Measurements from ENCODE around the gene LNX2.

The LNX2 gene

DNA sequence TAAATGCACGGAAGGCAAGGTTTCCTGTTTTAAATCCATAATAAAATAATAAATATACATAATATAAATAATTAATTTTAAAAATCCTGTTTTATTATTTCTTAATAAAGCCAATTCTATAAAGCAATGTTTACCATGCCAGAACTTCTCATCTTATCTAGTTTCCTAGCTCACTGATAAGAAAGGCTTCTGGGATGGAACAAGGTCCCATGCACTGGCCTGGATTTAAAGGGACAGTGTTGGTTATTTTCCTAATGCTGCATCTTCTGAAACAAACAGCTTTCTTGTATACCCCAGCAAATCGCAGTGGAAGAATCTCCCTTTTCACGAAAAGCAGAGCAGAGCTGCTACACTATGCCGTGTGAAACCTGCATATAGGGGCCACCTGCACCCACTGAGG lies 68.8 kb downstream of the LNX2 start:
- no peak for DNase-seq

DNA sequence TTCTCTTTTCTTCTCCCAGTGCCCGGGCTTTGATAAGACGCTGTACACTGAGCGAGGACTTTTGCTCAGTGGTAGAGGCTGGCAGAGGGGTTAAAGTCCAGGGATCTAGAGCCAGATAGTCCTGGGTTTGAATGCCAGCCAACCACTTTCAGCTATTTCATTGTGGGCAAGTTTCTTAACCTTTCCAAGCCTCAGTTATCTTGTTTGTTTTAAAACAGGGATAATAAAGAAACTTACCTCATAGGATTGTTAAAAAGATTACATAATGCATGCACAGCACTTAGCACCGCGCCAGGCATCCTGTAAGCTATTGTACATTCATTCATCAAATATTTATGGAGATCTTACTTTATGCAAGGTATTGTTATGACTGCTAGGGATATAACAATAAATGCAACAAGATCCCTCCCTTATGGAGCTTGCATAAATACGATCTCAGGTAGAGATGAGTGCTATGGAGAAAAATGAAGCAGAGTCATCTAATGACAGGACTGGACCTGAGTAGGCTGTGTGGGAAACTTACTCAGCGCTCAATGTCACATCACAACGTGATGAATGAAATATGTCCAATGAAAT lies 70.8 kb downstream of the LNX2 start:
- no peak for DNase-seq

DNA sequence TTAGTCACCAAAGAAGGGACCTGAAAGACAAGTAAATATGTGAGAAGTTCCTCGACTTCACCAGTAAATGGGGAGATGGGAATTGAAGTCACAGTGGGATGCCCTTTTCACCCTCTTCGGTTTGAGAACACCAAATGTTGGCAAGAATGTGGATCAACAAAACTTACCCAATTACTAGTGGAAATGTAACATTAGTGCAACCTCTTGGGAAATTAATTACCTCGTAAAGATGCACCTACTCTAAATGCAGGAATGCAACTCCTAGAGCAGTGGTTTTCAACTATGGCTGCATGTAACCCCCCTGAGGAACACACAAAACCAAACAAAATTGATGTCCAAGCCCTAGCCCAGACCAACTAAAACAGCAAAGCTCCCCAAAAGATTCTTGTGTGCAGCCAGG lies 78.1 kb downstream of the LNX2 start:
- DNase-seq, result no peak

DNA sequence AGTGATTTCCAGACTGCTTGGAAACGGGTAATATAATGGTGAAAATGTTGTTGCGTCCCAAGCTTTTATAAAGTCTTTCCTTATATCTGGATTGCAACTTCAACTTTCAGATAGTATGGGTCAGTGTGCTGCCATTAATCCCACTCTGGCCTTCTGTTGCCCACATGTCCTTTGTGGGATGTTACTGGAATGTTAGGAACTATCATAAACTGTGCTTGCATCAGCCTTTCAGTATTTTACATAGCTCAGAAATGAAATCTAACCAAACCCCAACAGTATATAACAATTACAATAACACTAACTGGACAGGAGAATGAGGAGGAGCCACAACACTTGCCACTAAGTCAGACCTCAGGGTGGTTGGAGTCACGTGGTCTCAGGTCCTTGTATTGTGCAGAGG lies 78.9 kb downstream of the LNX2 start:
- no peak for DNase-seq

DNA sequence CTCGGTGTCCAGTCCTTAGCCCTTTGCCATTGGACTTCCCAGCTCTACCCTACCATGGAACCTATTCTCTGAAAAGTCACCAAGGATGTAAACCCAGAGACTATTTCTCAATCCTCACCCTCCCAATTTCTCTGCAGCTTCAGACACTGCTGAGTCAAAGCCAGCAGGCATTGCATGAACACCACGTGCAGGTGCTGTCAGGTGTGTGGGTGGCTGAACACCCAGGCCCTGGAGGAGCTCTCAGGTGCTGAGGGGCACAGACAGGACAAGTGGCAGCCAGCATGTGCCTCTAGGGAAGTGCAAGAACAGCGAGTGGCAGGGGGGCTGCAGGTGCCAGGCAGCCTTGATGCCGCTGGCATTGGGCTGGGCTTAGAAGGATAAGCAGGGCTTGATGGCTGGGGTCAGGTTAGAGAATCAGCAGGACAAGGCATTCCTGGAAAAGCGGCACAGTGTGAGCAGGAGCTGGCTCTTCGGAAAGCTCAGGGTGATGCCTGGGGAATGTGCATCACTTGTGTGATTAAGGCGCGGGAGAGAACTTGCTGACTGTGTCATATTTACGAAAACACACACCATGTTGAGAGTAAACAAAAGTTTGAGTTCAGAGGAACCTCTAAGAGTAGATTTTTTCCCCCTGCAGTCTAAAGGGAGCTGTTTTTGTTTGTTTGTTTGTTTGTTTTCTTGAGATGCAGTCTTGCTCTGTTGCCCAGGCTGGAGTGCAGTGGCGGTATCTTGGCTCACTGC lies 83.8 kb downstream of the LNX2 start:
- DNase-seq, result no peak

DNA sequence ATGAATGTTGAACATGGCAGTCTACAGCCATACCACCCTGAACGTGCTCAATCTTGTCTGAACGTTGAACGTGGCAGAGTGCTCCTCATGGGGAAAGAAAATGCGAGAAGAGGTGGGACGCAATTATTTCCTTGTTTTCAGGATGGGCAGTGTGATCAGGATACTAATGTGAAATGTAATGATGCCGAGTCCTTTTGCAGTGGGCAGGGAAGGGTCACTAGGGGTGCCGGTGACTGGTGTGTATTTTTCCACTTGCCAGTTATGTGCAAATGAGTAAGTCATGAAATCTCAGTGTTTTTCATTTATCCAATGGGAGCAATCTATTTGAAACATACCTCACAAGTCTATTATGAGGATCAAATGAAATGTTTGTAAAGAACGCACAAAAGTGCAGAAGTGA lies 84.8 kb downstream of the LNX2 start:
- no peak for DNase-seq

DNA sequence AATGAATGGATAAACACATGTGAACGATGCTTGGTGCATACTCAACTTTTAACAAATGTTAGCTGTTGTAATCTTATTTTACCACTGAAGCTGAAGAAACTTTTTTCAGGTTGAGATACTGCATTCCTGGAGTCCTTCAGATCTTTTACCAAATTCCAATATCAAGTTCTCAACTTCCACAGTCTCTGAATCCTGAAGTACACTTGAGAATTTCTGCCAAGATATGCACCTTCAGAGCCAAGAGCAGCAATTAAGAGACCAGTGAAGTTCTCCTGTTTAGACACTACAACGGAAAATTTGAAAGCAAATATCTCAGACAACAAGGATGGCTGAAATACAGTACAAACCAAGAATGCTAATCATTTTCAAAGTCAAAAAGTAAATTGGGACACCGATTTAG lies 85.3 kb downstream of the LNX2 start:
- DNase-seq, result no peak

DNA sequence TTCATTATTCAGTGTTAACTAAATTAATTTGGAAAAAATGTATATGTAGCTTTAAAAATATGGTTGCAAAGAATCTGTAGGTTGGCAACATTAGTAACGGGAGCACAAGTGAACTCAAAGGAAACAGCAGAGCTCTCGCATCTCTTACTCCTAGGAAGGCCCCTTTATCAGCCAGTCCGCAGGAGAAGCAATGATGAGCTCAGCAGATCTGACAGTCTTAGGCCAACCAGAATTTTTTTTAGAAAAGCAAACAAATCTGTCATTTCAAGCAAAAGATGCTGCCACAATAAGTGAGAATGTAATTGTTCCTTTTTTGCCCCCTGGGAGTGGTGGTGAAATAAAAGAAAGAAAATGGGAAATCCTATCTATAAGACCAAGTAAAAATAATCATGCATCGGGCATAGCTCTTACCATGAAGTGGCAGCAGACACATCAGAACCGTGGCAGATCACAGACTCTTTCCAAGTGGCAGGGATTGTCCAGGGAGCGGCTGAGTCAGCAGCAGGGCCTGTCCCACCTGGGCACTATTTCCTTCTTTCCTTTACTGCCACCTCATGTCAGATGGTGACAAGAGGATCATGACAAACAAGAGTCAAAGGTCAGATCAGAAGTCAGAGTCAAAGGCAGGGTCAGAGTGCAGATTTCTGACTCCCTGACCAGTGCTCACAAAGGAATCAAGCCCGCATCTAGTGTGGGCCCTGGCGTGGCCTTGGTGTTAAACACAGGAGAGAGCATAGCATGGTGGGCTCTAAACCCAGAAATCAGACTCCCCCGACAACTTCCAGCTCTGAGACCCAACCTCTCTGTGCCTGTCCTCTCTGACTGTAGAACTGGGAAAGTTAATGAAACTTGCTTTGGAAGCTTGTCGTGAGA lies 86.0 kb downstream of the LNX2 start:
- no peak for DNase-seq

DNA sequence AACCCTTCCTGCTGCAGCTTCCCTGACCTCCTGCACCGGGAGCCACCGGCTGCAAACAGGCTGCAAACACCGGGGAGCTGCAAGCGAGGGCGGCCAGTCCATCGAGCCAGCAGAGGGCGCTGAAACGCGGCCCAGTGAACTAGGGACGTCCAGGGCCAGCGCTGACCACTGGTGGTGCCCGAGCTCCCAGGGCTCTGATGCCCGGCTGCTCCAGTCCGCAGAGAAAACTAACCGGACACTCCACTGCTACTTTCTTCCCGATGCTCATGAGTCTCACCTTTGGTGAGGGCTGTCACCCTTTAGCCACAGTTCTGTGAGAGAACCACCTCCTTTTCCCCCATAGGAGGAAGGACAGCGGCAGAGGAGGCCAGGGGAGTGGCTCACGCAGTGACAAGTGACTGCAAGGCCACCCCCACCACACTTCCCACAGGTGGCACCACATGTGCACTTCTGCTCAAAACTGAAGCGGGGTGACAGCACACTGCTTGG lies 87.1 kb downstream of the LNX2 start:
- peak; percentile 42 for DNase-seq

DNA sequence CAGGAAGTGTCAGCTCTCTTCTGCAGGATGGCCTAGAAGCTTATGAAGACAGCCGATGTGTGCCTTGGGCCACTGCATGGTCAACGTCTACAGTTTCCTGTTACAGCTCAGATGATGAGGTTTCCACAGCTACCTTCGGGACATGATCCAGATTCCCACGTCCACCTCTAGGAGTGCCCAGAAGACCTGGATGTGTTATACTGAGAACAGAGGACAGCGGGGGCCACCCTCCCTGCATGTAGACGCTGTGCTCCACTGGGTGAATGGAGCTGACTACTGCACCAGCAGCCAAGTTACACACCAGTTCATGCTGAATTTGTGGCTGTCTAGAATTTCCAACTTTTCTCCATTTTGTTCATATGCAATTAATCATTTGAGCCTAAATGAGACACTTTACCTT lies 91.4 kb downstream of the LNX2 start:
- DNase-seq, result no peak

DNA sequence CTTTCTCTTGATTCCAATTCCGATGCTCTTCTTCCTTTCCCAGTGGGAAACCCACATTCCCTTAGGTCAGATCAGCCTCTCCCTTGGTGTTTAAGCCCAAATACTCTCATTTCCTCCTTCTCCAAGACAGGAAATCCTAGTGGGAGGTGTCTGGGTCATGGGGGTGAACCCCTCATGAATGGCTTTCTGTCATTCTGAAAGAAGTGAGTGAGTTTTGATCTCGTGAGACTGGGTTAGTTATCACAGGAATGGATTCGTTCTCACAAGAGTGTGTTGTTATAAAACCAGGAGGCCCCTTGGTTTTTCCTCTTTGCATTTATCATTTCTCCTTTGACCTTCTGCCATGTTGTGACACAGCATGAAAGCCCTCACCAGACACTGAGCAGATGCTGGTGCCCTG lies 93.8 kb downstream of the LNX2 start:
- DNase-seq, result no peak

DNA sequence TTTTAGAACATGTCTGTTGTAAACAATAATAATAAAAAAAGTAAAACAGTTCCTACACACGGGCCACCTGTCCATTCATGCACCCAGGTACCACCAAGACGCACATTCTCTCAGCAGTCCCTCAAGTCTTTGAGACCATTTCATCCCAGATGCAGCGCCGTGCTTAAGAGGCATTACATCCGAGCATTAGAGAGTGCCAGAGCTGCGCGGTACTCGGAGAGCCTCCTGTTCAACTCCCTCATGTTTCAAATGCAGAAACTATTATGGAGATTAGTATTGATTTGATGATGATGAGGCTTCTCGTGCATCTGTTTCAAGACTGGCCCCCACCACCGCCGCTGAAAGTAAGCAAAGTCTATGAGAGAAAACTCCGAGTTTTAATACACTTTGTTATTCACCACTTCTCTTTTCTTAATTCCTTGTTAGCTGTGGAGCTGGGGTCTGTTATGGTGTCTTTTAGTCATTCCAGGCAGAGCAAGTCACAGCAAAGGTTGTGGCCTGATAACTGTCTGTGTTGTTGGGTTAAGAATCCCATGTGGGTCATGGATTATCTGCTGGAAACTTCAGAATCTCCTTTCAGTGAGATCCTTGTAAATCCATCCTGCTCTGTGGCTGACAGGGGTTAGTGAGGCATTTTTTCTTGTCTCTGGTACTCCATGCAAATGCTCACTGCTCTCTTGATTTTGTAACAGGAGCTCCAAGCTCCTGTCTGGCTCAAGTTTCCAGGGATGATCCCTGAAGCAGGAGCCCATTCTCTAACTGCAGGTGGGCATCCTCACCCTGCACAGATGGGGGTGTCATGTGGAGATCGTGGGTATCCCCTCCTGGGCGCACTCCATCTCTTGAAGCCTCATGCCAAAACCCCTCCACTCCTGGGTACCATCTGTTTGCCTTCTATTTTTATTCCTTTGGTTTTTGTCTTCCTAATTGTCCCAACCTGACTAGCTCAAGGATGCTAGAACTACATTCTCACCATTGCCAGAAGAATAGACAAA lies 95.1 kb downstream of the LNX2 start:
- no peak for DNase-seq

DNA sequence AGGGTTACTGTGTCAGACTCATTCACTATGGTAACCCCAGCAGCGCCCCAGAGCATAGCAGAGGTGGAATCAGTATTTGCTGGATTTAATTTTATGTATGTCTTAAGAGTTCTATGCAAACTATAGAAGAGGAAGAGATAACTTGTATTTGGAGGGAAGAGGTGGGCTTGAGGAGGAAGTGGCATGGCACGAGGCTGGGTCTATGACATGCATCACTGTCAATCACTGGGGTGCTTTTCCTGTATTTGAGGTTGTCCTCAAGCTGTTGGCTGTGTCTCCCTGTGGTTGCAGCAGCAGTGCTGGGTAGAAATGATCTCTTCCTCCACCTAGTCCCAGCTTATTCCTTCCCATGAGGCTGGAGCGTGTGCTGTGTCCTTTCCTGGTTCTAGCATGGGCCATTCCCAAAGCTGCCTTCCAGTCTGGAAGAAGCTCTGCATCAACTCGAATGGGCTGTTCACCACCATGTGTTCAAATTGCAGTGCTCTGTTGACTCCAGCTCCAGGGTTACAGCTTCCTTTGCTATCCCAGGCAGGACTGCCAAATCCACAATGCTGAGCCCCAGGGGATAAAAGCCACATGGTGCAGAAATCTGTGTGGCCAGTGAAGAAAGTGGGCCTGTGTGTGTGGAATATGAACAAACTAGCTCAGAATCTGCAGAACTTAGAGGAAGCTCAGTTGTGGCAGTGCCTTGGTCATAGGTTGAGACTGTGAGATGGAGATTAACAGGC lies 96.8 kb downstream of the LNX2 start:
- no peak for DNase-seq

DNA sequence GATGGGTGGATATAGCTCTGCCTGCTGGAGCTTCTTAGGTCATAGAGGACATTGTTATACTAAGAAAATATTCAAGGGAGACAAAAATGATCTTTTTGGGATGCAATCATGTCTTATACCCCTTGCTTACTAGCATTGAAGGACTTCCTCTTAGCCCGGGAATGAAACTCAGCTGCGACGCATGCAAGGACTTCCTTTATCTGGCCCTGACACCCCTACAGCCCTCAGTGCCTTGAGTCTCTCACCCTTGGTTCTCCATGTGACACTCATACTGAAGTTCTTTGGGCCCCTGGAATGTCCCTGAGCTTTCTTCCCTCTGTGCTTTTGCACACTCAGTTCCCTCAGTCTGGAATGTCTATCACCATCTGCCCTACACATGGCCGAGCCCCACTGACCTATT lies 97.5 kb downstream of the LNX2 start:
- DNase-seq, result no peak

DNA sequence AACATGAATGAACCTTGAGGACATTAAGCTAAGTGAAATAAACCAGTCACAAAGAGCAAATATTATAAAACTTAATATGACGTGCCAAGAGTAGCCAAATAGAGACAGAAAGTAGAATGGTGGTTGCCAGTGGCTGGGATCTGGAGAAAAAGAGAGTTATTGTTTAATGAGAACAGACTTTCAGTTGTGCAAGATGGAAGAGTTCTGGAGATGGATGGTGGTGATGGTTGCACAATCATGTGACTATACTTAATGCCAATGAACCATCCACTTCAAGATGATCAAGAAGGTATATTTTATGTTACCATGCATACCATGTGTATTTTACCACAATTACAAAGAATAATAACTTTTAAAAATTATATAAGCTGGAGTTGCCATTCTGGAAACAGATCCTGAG lies 104.2 kb downstream of the LNX2 start:
- DNase-seq, result no peak

DNA sequence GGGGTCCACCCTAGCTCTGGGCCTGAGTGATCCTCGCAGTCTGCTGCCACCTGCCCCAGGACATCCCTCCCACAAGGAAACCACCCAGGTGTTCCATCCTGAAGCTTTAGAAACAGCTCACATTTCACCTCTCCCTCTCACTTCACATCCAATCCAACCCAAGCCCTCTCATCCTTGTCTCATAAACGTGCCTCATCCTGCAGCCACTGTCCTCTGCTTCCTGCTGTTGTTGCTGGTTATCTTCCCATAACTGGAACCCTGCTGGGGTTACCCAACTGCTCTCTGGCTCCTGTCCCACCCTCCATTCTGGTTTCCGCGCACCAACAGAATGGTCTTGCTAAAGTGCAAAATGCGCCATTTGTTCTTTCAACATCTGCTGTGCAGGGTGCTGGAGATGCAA lies 110.2 kb downstream of the LNX2 start:
- no peak for DNase-seq

DNA sequence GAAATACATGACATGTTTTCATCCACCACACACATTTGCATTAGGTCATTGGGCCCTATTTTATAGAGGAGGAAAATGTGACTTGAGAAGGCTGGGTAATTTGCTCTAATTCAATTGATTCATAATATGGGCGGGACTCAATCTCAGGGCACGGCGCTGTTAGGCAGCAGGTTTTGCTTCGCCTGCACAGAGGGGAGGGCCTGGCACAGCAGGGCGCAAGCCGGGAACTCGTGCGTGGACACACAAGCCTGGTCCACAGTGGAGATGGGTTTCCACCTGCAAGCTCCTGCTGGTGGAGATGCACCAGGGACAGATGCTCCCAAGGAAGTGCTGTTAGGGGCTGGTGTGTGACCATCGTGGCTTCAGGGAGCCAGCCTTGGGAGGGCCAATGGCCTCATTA lies 111.5 kb downstream of the LNX2 start:
- DNase-seq, result no peak

DNA sequence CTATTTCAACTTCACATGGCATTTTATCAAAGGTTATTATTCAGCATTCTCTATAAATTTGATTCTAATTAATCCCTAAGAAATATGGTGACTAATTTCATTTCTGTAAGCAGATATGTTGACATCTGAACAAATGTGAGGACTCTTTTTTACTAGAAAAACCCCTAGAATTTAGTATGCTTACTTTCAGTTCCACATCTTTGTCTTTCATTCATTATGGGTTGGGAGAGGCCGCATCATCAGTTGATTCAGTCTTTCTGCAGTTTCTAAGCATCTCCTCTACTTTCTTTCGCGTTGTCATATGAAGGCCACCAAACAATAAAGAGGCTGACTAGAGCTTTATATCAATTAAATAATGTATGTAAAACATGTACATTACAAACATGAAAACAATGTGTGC lies 114.5 kb downstream of the LNX2 start:
- no peak for DNase-seq

DNA sequence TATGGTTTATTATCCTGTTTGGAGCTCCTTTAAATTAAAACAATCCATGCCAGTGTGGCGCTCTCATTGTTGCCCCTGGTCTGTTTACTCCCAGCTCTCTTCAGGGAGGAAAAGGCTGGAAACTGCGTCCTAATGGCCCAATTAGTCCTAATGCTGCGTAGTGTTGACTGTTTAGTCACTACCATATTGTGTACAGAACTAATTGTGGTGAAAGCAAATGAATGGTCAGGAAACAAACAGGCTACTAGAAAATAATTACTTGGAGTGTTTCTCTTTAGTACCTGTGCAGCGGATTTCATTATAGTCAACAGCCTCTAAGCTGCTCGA lies 115.5 kb downstream of the LNX2 start:
- no peak for DNase-seq

DNA sequence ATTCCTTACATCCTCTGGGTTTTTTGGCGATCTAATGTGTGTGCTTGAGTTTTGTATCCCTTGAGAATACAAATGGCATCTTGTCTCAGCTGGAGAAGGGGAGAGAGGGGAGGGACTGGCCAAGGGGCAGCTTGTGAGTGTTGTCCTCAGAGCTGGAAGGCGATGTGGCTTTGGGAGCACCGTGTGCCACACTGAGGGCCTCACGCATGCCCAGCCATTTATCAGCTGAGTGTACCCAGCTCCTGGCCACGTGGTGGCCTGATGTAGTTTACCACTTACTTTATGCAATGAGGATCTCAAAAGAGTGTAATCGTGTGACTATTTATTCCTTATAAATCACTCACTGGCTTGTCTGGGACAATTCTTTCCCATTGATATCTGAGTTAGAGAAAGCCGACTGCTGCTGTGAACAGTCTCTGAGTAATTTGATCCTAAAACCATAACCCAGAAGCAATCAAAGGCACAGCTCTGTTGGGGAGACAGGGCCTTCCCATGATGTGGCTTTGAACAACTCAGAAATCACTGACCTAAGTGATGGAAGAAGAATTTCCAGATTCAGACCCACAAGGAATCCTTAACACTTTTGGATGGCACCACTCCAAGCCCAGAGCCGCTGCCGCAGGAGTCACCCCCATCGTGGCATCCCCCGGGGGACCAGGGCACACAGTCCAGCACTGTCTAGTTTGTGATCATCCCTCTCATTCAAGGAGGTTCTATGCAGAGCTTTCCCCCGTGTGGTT lies 116.0 kb downstream of the LNX2 start:
- no peak for DNase-seq

DNA sequence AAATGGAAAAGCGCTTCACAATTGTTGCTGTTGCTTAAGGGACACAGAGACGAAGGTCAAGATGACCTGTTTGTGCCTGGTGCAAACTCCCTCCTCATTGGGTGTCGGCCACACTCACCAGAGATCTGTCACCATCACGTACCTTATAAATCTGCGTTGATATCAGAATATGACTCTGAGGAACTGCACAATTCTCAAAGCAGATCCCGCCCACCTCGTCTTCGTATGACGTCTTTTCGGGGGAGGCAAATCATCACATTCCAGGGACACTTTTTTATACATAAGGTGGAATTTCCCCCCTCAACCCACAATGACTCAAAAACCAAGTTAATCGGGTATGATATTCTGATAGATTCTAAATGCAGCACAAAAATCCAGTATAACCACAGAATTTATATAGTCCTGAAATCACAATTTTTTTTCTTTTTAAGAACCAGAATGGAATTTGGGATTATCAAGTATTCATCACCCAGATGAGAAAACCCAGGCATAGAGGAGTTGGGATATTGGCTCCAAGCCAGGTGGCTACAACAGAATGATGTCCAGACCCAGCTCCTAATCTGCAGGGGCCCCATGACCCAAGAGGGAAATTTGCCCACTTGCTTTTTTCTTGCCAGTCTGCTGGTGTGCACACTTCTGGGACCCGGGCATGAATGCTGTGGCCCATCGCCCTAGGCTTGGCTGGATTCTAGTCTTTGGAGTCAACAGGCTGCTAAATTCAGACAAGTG lies 119.4 kb downstream of the LNX2 start:
- DNase-seq, result no peak

Measured in CD4-positive, alpha-beta T cell treated with Interleukin-21 for 1 hour (primary cell).